ENCODE measurements around the gene PKP4.
"Not testable (repeated sequence)": the region's sequence is repeated elsewhere in the genome, so short reads cannot be mapped to it uniquely, and the experiment has no call there.

The PKP4 gene

GRCh38 chr2:158473300-158473699, 16.5 kb downstream of the PKP4 start:
- DNase-seq: not testable (repeated sequence)

GRCh38 chr2:158473719-158474392, 17.1 kb downstream of the PKP4 start:
- DNase-seq: no peak

- not testable (repeated sequence) for DNase-seq
These were observed 17.8 kb downstream of the PKP4 start for GRCh38 chr2:158474526-158475011.

GRCh38 chr2:158477202-158477601, 20.4 kb downstream of the PKP4 start:
- no peak for DNase-seq

- no peak for DNase-seq
These were observed 21.5 kb downstream of the PKP4 start for GRCh38 chr2:158478237-158478636.

GRCh38 chr2:158478816-158479215, 22.1 kb downstream of the PKP4 start:
- DNase-seq: no peak

GRCh38 chr2:158481116-158481515, 24.4 kb downstream of the PKP4 start:
- DNase-seq: no peak

GRCh38 chr2:158482594-158482993, 25.8 kb downstream of the PKP4 start:
- DNase-seq: peak; percentile 69

GRCh38 chr2:158484892-158485556, 28.3 kb downstream of the PKP4 start:
- no peak for DNase-seq

GRCh38 chr2:158486150-158486969, 29.6 kb downstream of the PKP4 start:
- DNase-seq: no peak

- no peak for DNase-seq
These were observed 30.2 kb downstream of the PKP4 start for GRCh38 chr2:158486970-158487325.

GRCh38 chr2:158487419-158487818, 30.7 kb downstream of the PKP4 start:
- peak; percentile 24 for DNase-seq

- no peak for DNase-seq
These were observed 31.9 kb downstream of the PKP4 start for GRCh38 chr2:158488442-158489216.

- DNase-seq: no peak
These were observed 32.8 kb downstream of the PKP4 start for GRCh38 chr2:158489366-158490112.

- no peak for DNase-seq
These were observed 34.3 kb downstream of the PKP4 start for GRCh38 chr2:158491072-158491471.

GRCh38 chr2:158493458-158493857, 36.7 kb downstream of the PKP4 start:
- DNase-seq: no peak

GRCh38 chr2:158495175-158495574, 38.4 kb downstream of the PKP4 start:
- DNase-seq: no peak

GRCh38 chr2:158496986-158497385, 40.2 kb downstream of the PKP4 start:
- no peak for DNase-seq

GRCh38 chr2:158497486-158497885, 40.7 kb downstream of the PKP4 start:
- DNase-seq: peak; percentile 67

- DNase-seq: peak; percentile 29
These were observed 41.4 kb downstream of the PKP4 start for GRCh38 chr2:158498043-158498748.

- DNase-seq: no peak
These were observed 42.0 kb downstream of the PKP4 start for GRCh38 chr2:158498749-158499136.

GRCh38 chr2:158499383-158499782, 42.6 kb downstream of the PKP4 start:
- no peak for DNase-seq

Measured in NCI-H226 (cell line).